Type B pancreatic cell (in vitro differentiated cells): Measurements from ENCODE around the gene RBAK. TPM values are rescaled to one million over a fixed set of nuclear protein-coding genes. Genes with fewer than 3 reads are reported as not detected.
"Not testable (repeated sequence)": the region's sequence is repeated elsewhere in the genome, so short reads cannot be mapped to it uniquely, and the experiment has no call there.

ENCODE experiments used
- DNase-seq: peaks from one replicate; pipeline ENCODE4 v3.0.0; 2021; ENCODE audit warnings: mixed read lengths; ENCODE audit not compliant: unreplicated experiment; ENCODE audit errors: extremely low spot score
- H3K27ac Mint-ChIP-seq: 2 replicates; pipeline ENCODE4 v1.8.0; 2021; ENCODE audit warnings: mild to moderate bottlenecking, mixed read lengths
- H3K27me3 Mint-ChIP-seq: 2 replicates; pipeline ENCODE4 v1.8.0; 2021; ENCODE audit warnings: mixed read lengths
- H3K36me3 Mint-ChIP-seq: 2 replicates; pipeline ENCODE4 v1.8.0; 2021; ENCODE audit warnings: mixed read lengths
- H3K4me1 Mint-ChIP-seq: one replicate; pipeline ENCODE4 v1.8.0; 2021; ENCODE audit warnings: mixed read lengths; ENCODE audit not compliant: unreplicated experiment
- H3K4me3 Mint-ChIP-seq: 2 replicates; pipeline ENCODE4 v1.8.0; 2021; ENCODE audit warnings: mild to moderate bottlenecking, mixed read lengths
- H3K9me3 Mint-ChIP-seq: 2 replicates; pipeline ENCODE4 v1.8.0; 2021; ENCODE audit warnings: mixed read lengths
- CTCF ChIP-seq: fragments of 200-600 bp; sonication (generic); conservative IDR thresholded peaks from 2 replicates; pipeline ENCODE4 v1.5.0; 2021; ENCODE audit warnings: antibody characterized with exemption, mild to moderate bottlenecking
- total RNA-seq: library from RNA; stranded (reverse); gene quantifications from 2 replicates; pipeline ENCODE4 v1.2.1, GENCODE V29; 2021; ENCODE audit warnings: low replicate concordance

Gene RBAK
- total RNA-seq, 1 donor from 2014 or later = 15.9 TPM

GRCh38 chr7:5027796-5028410 is 17.8 kb upstream of the RBAK start:
- H3K9me3 Mint-ChIP-seq, H3K27ac Mint-ChIP-seq, H3K27me3 Mint-ChIP-seq, H3K4me1 Mint-ChIP-seq, DNase-seq, H3K4me3 Mint-ChIP-seq: not testable (repeated sequence)
- peaks cover 12% of the 10 kb centered on the region for H3K36me3 Mint-ChIP-seq

- H3K4me3 Mint-ChIP-seq, H3K36me3 Mint-ChIP-seq, H3K9me3 Mint-ChIP-seq, H3K27me3 Mint-ChIP-seq, H3K4me1 Mint-ChIP-seq, H3K27ac Mint-ChIP-seq, DNase-seq: not testable (repeated sequence)
Observed at GRCh38 chr7:5033186-5033585, 12.5 kb upstream of the RBAK start.

- DNase-seq = no peak
- H3K27me3 Mint-ChIP-seq = peaks cover 8% of the 10 kb centered on the region
- H3K27ac Mint-ChIP-seq = no peak overlapping the region
- no peak overlapping the region for H3K4me3 Mint-ChIP-seq
- H3K9me3 Mint-ChIP-seq = peaks cover 7% of the 10 kb centered on the region
- no peaks in the 10 kb centered on the region for H3K4me1 Mint-ChIP-seq
- H3K36me3 Mint-ChIP-seq = peaks cover 5% of the 10 kb centered on the region
- no peak for TF ChIP-seq CTCF
Observed at GRCh38 chr7:5035276-5035675, 10.4 kb upstream of the RBAK start.

GRCh38 chr7:5036446-5036845 is 9.2 kb upstream of the RBAK start:
- peaks cover 8% of the 10 kb centered on the region for H3K27me3 Mint-ChIP-seq
- peaks cover 5% of the 10 kb centered on the region for H3K36me3 Mint-ChIP-seq
- no peak for DNase-seq
- no peak overlapping the region for H3K27ac Mint-ChIP-seq
- no peaks in the 10 kb centered on the region for H3K4me1 Mint-ChIP-seq
- no peak overlapping the region for H3K4me3 Mint-ChIP-seq
- TF ChIP-seq CTCF = no peak
- no peaks in the 10 kb centered on the region for H3K9me3 Mint-ChIP-seq

GRCh38 chr7:5041047-5041446 is 4.6 kb upstream of the RBAK start:
- Mint-ChIP-seq H3K27ac (no peak overlapping the region), H3K36me3 (peaks cover 6% of the 10 kb centered on the region), H3K9me3 (peaks cover 4% of the 10 kb centered on the region), H3K4me1 (peaks cover 5% of the 10 kb centered on the region), H3K27me3 (peaks cover 2% of the 10 kb centered on the region), H3K4me3 (no peak overlapping the region)
- TF ChIP-seq CTCF = no peak
- DNase-seq = no peak

GRCh38 chr7:5043661-5044060 is 2.0 kb upstream of the RBAK start:
- Mint-ChIP-seq H3K36me3 (peaks cover 9% of the 10 kb centered on the region), H3K9me3 (peaks cover 4% of the 10 kb centered on the region), H3K27ac (no peak overlapping the region), H3K4me3 (peak overlapping the region; percentile 57), H3K27me3 (peaks cover 2% of the 10 kb centered on the region), H3K4me1 (peaks cover 5% of the 10 kb centered on the region)
- no peak for DNase-seq
- no peak for TF ChIP-seq CTCF

- peak overlapping the region; percentile 94 for H3K4me3 Mint-ChIP-seq
- H3K27ac Mint-ChIP-seq = peak overlapping the region; percentile 93
- peaks cover 33% of the 10 kb centered on the region for H3K36me3 Mint-ChIP-seq
- H3K4me1 Mint-ChIP-seq, H3K27me3 Mint-ChIP-seq, H3K9me3 Mint-ChIP-seq, DNase-seq: not testable (repeated sequence)
Observed at GRCh38 chr7:5046397-5046732, 705 bp downstream of the RBAK start.

GRCh38 chr7:5047127-5047526 is 1.5 kb downstream of the RBAK start:
- H3K27ac Mint-ChIP-seq, H3K9me3 Mint-ChIP-seq, H3K27me3 Mint-ChIP-seq, DNase-seq, H3K4me1 Mint-ChIP-seq: not testable (repeated sequence)
- Mint-ChIP-seq H3K36me3 (peaks cover 40% of the 10 kb centered on the region), H3K4me3 (peak overlapping the region; percentile 94)
